NT2/D1 (cell line): ENCODE measurements around the gene GSE1.

Experiments used
- DNase-seq: peaks from one replicate; pipeline ENCODE4 v3.0.0-alpha.2; 2011; ENCODE audit warnings: low read depth, low spot score
- H3K27me3 ChIP-seq: 2 replicates; pipeline ENCODE4 v1.6.0; 2011; ENCODE audit warnings: mild to moderate bottlenecking; ENCODE audit not compliant: insufficient read length, insufficient read depth
- H3K36me3 ChIP-seq: 2 replicates; pipeline ENCODE4 v1.6.1; 2011; ENCODE audit warnings: mild to moderate bottlenecking, low read length, mixed read lengths; ENCODE audit not compliant: insufficient read depth, insufficient read length
- H3K4me1 ChIP-seq: 2 replicates; pipeline ENCODE4 v1.5.1; 2011; ENCODE audit not compliant: insufficient read depth, insufficient read length
- H3K4me3 ChIP-seq: 2 replicates; pipeline ENCODE4 v1.5.1; 2011; ENCODE audit warnings: low read depth; ENCODE audit not compliant: insufficient read length
- H3K9ac ChIP-seq: 2 replicates; pipeline ENCODE4 v1.6.0; 2011; ENCODE audit warnings: low read depth; ENCODE audit not compliant: insufficient read length
- H3K9me3 ChIP-seq: 2 replicates; pipeline ENCODE4 v1.5.1; 2011; ENCODE audit warnings: mild to moderate bottlenecking, low read length; ENCODE audit not compliant: insufficient read depth
- SUZ12 ChIP-seq: IDR thresholded peaks from 2 replicates; pipeline ENCODE4 v1.6.1; 2011; ENCODE audit not compliant: insufficient read length, insufficient read depth; ENCODE audit errors: extremely low read depth
- YY1 ChIP-seq: IDR thresholded peaks from 2 replicates; pipeline ENCODE4 v1.6.1; 2011; ENCODE audit not compliant: insufficient read length, insufficient read depth
- ZNF274 ChIP-seq: IDR thresholded peaks from 2 replicates; pipeline ENCODE4 v1.6.1; 2011; ENCODE audit warnings: mild to moderate bottlenecking, low read depth, low read length

GSE1 gene

DNA sequence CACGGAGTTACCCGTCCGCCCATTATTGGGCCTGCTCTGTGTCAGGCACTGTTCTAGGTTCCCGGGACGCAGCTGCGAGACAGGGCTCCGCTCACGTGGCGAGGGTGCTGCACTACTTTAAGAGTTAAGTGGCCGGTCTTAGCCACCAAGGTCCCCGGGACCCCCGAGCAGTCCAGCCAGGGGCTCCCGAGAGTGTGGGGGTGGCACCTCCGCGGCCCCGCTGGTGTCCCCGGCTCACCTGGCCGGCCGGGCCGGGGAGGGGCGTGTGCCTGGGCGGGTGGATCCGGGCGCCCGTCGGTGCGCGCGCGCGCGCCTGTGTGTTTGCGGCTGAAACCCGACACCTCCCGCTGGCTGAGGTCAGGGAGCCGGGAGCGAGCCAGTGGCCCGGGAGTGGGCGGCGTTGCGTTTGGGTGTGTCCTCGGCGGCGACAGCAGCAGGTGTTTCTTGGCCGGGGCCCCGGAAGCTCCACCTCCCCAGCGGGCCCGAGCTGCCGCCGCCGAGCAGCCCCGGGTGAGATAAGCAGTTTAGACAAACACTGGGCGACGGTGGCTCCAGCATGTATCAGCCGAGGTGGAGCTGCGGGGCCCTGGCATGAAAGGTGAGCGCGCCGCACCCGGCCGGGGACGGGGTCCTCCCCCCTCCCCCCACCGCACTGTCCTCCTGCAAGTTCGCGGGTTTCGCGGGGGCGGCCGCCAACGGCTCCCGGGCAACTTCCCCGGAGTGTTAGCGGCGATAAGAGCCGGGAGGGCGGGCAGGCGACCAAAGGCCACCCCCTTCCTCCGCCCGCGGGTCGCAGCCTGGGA lies at the start of gene GSE1:
TSS of gene GSE1 (plus strand) at position 522 of the 803 bp plus-strand sequence. CDS start at position 592, 70 bp downstream.
- peak; percentile 81 for DNase-seq
- Histone ChIP-seq H3K4me1 (peaks cover 44% of the 10 kb centered on the region), H3K9ac (peak within 1 kb of the TSS; percentile 86), H3K4me3 (peak within 1 kb of the TSS; percentile 75), H3K36me3 (peaks cover 12% of the 10 kb centered on the region), H3K9me3 (no peaks in the 10 kb centered on the region), H3K27me3 (peaks cover 22% of the 10 kb centered on the region)
- TF ChIP-seq ZNF274 (no peak), YY1 (no peak), SUZ12 (no peak)

DNA sequence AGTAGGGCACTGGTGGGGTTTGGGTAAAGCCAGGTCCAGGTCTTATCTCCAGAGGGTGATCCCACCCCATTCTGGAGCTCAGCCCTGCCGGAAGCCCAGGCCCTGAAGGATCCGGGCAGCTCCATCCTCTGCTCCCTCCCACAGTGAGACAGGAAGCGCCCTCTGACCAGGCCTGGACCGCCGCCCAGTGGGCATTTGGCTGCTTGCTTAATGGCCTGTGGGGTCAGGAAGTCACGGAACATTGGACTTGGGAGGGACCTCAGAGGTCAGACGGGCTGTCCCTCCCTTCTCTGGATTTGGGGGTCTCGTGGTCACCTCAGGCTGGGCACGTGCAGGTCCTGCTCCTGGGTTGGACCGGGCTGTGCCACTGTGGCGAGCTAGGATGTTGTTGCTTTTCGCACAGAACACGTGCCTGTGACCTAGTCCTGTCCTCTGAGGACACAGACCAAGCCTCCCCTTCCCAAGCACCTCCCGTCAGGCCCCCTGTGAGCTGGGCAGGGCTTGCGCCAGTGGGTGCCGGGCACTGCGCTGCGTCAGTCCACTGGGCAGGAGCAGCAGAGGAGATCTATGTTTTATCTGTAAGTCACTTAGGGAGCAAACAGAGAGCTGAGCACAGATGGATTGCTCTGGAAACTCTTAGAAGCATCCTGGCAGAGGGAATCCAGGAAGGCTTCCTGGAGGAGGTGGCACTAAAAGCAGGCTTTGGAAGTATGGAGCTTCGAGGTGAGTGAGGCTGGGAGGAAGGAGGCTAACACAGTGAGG lies 49.4 kb upstream of the GSE1 start:
- H3K36me3 ChIP-seq, result no peaks in the 10 kb centered on the region
- no peaks in the 10 kb centered on the region for H3K9me3 ChIP-seq
- DNase-seq, result no peak
- no peak overlapping the region for H3K4me3 ChIP-seq
- peaks cover 42% of the 10 kb centered on the region for H3K4me1 ChIP-seq
- no peak overlapping the region for H3K9ac ChIP-seq
- peaks cover 24% of the 10 kb centered on the region for H3K27me3 ChIP-seq
- no peak for TF ChIP-seq YY1
- no peak for TF ChIP-seq ZNF274
- no peak for TF ChIP-seq SUZ12

DNA sequence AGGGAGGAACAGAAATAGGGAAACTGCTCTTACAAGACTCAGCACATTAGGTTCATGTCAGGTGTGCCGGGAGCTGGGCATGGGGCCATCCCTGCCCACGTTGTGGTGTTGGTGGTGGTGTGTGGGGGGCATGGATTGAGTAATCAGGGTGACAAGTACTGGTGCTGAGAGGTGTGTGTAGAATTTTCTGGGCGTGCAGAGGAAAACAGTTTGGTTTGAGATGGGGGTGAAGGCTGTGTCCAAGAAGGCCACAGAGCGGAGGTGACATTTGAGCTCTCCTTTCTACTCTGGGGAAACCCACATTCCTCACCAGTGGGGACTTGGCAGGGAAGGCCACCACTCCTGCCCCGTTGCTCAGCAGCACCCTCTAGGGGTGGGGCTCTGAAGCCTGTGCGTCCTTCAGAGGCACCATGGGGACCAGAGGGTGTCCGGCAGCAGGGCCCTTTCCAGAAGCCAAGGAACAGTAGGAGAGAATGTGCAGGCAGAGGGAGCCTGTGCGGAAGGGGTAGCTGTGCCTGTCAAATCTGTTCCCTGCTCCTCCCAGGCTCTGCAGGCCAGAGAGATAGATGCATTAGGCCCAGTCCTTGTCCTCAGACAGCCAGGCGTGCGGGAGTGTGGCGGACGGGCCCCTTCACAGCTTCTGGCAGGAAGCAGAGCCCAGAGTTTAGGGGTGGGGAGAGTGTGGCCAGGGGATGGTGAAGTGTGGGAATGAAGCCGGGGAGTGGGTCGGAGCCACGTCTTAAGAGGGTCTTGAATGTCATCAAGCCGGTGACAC lies 48.7 kb upstream of the GSE1 start:
- DNase-seq, result no peak
- Histone ChIP-seq H3K9me3 (peaks cover 3% of the 10 kb centered on the region; the same call in 1 of the 2 replicates), H3K4me1 (peaks cover 41% of the 10 kb centered on the region), H3K36me3 (no peaks in the 10 kb centered on the region), H3K27me3 (peaks cover 30% of the 10 kb centered on the region), H3K4me3 (no peak overlapping the region), H3K9ac (no peak overlapping the region)
- TF ChIP-seq YY1 (no peak), SUZ12 (no peak), ZNF274 (no peak)

DNA sequence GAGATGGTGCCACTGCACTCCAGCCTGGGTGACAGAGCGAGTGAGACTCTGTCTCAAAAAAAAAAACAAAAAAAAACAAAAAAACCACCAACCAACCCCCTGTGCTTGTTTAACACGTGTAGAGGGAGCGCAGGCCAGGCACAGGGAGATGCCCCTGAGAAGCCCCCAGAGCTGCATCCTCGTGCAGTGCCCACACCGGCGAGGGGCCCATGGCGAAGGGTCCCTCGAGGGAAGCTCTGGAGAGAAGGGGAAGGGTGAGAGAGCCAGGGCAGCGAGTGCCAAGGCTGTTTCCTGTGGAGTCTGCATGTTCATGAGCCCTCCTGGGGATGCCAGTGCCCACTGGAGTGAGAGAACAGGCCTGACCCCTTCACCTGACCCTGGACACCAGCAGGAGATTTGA lies 47.8 kb upstream of the GSE1 start:
- peaks cover 30% of the 10 kb centered on the region for H3K27me3 ChIP-seq
- H3K9me3 ChIP-seq, result peaks cover 3% of the 10 kb centered on the region; the same call in 1 of the 2 replicates
- H3K4me1 ChIP-seq, result peaks cover 43% of the 10 kb centered on the region
- no peak for DNase-seq
- no peak overlapping the region for H3K4me3 ChIP-seq
- no peak for TF ChIP-seq SUZ12
- TF ChIP-seq YY1, result no peak
- TF ChIP-seq ZNF274, result no peak
- no peaks in the 10 kb centered on the region for H3K36me3 ChIP-seq
- H3K9ac ChIP-seq, result no peak overlapping the region

DNA sequence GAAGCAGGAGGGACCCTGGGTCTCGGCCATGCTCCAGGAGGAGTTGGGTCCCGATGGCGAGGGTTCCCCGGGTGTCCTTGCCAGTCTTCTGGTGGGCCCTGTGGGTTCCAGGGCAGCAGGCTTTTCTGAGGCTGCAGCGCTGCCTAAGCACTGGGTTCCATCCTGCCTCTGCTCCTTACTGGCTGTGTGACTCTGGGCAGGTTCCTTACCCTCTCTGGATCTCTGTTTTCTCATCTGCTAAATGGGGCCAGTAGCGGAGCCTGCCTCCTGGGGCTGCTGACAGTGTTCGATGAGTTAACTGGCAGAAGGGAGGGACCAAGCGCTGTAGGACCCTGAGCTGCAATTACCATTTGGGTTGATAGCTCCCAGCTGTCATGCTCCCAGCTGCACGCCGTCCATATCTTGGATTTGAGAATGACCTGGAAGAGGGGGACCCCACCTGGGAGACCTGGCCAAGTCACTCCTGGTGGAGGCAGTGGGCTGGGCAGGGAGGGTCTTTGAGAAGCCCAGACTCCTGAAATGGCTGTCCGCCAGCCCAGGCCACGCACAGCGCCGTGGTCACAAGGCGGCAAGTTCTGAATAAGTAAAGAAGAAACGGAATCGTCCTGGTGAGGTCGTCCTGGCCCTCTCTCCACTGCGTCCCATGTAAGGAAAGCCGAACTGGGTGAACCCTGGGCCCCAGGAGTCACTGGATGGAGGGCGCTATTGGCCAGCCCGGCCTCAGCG lies 47.2 kb upstream of the GSE1 start:
- H3K4me1 ChIP-seq, result peaks cover 49% of the 10 kb centered on the region
- H3K4me3 ChIP-seq, result no peak overlapping the region
- H3K27me3 ChIP-seq, result peaks cover 36% of the 10 kb centered on the region
- DNase-seq, result no peak
- TF ChIP-seq ZNF274 (no peak), SUZ12 (no peak), YY1 (no peak)
- peaks cover 3% of the 10 kb centered on the region; the same call in 1 of the 2 replicates for H3K9me3 ChIP-seq
- H3K9ac ChIP-seq, result no peak overlapping the region
- no peaks in the 10 kb centered on the region for H3K36me3 ChIP-seq

DNA sequence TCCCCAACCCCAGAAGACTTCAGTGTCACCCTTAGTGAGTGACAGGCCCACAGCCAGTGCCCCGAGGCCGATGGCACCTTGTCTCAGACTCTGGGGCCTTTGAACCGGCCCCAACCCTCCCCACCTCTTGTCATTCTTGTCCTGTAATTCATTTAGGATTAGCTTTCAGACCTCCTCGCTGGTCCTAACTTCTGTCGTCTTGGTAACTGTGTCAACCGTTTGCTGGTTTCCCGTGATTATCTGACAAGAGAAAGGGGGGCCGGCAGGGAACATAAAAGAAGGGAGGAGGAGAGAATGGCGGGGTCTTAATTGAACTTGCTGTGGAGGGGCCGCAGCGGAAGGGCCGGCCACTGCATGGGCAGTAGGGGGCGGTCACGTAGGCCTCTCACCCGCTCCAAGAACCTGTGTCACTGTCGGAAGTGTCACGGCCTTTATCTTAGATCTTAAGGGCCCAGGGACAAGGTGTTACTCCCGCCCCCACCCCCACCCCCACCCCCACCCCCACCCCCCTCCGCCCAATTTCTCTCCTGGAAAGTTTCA lies 46.5 kb upstream of the GSE1 start:
- Histone ChIP-seq H3K4me1 (peaks cover 53% of the 10 kb centered on the region), H3K36me3 (no peaks in the 10 kb centered on the region), H3K4me3 (no peak overlapping the region), H3K9ac (no peak overlapping the region), H3K27me3 (peaks cover 42% of the 10 kb centered on the region), H3K9me3 (peaks cover 3% of the 10 kb centered on the region; the same call in 1 of the 2 replicates)
- no peak for DNase-seq
- TF ChIP-seq SUZ12 (no peak), ZNF274 (no peak), YY1 (no peak)
